ENCODE data around the gene ARNT2.

Gene ARNT2

GRCh38 chr15:80449825-80450224 is 45.6 kb downstream of the ARNT2 start:
- DNase-seq (ENCODE audit: insufficient read length, low spot score) (no peak), FAIRE-seq (no peak)
- TF ChIP-seq, protein P1, sequence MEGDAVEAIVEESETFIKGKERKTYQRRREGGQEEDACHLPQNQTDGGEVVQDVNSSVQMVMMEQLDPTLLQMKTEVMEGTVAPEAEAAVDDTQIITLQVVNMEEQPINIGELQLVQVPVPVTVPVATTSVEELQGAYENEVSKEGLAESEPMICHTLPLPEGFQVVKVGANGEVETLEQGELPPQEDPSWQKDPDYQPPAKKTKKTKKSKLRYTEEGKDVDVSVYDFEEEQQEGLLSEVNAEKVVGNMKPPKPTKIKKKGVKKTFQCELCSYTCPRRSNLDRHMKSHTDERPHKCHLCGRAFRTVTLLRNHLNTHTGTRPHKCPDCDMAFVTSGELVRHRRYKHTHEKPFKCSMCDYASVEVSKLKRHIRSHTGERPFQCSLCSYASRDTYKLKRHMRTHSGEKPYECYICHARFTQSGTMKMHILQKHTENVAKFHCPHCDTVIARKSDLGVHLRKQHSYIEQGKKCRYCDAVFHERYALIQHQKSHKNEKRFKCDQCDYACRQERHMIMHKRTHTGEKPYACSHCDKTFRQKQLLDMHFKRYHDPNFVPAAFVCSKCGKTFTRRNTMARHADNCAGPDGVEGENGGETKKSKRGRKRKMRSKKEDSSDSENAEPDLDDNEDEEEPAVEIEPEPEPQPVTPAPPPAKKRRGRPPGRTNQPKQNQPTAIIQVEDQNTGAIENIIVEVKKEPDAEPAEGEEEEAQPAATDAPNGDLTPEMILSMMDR (IDR thresholded peaks at IDR 0.05; ENCODE audit: insufficient read depth, missing control alignments) = no peak

- DNase-seq (ENCODE audit: insufficient read length, low spot score) (no peak), FAIRE-seq (no peak)
- TF ChIP-seq, protein P1 (IDR thresholded peaks at IDR 0.05; ENCODE audit: insufficient read depth, missing control alignments) = no peak
Observed at GRCh38 chr15:80450811-80451321, 46.7 kb downstream of the ARNT2 start.

DNA sequence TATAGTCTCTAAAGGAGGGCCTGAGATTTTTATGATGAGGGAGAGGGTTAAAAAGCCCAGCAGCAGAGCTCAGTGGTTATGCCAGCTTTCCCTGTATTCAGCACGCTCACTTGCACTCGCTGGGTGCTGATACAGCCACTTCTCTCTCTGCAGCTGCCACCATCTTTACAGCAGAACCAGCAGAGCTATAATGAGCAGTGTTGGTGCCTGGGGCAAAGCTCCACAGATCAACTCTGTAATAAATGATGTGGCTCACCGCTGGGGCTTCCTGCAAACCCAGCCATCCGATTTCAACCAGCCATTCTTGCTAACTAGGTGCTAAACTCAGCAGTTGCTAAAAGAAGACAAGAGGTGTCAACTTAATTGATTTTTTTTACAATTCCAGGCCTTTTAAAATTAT is 48.0 kb downstream of the ARNT2 start:
- TF ChIP-seq, protein P1 (IDR thresholded peaks at IDR 0.05; ENCODE audit: insufficient read depth, missing control alignments) = no peak
- FAIRE-seq (no peak), DNase-seq (ENCODE audit: insufficient read length, low spot score) (no peak)

DNA sequence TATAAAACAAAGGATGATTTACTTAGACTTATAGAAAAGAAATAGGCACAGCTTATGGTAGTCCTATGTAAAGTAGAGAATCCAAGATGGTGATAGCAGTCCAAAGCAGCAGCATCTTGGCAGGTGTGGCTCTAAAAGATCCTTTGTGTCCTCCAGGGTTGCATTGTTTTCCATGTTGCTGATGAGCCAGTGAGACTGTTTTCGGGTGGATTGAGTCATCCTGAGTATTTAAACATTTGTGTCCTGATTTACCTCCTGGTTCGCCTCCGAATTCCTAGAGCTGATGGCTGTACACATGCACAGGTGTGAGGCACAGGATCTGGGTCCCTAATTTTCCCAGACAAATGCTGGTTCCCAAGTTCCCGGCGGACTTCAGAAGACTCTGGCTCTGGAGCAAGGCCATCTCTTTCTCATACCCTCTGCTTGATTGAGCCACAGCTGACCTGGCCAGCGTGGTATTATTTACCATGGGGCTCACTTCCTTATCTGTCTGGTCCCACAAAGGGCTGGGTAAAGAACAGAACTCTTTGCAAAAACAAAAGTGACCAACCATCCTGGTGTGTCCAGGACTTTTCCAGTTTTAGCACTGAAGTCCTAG is 51.0 kb downstream of the ARNT2 start:
- FAIRE-seq = no peak
- TF ChIP-seq, protein P1 (IDR thresholded peaks at IDR 0.05; ENCODE audit: insufficient read depth, missing control alignments) = no peak
- DNase-seq (ENCODE audit: insufficient read length, low spot score) = no peak

GRCh38 chr15:80455668-80456442 is 51.7 kb downstream of the ARNT2 start:
- FAIRE-seq (peak; percentile 35), DNase-seq (ENCODE audit: insufficient read length, low spot score) (no peak)
- TF ChIP-seq, protein P1 (IDR thresholded peaks at IDR 0.05; ENCODE audit: insufficient read depth, missing control alignments) = peak; percentile 97

GRCh38 chr15:80456517-80457492 is 52.6 kb downstream of the ARNT2 start:
- FAIRE-seq = no peak
- DNase-seq (ENCODE audit: insufficient read length, low spot score) = no peak
- TF ChIP-seq, protein P1 (IDR thresholded peaks at IDR 0.05; ENCODE audit: insufficient read depth, missing control alignments) = no peak
